Suprapubic skin (tissue), 4 donors: Measurements from ENCODE around the gene ZDHHC3. TPM values are rescaled to one million over a fixed set of nuclear protein-coding genes. Genes with fewer than 3 reads are reported as not detected.

Source experiments
- DNase-seq, 2 donors: peaks; one replicate each; pipeline ENCODE4 v3.0.0-alpha.2; 2019; ENCODE audit warnings: low spot score in 2 of 2
- H3K27ac ChIP-seq: fragments of 200-600 bp; sonication (generic); one replicate; pipeline ENCODE4 v1.5.1; 2019
- H3K27me3 ChIP-seq: fragments of 200-600 bp; sonication (generic); one replicate; pipeline ENCODE4 v1.5.1; 2019
- H3K36me3 ChIP-seq: fragments of 200-600 bp; sonication (generic); one replicate; pipeline ENCODE4 v1.5.1; 2019
- H3K4me1 ChIP-seq: fragments of 200-600 bp; sonication (generic); one replicate; pipeline ENCODE4 v1.5.1; 2019
- H3K4me3 ChIP-seq: fragments of 200-600 bp; sonication (generic); one replicate; pipeline ENCODE4 v1.5.1; 2019; ENCODE audit warnings: mild to moderate bottlenecking
- H3K9me3 ChIP-seq: fragments of 200-600 bp; sonication (generic); one replicate; pipeline ENCODE4 v1.5.1; 2019
- CTCF ChIP-seq, 2 donors: fragments of 200-600 bp in 1 of 2; fragments of 450-650 bp in 1 of 2; sonication (generic) in 1 of 2; IDR thresholded peaks; one replicate each; pipeline ENCODE4 v1.5.1; 2016 to 2019; ENCODE audit warnings: antibody characterized with exemption in 2 of 2, mild to moderate bottlenecking in 1 of 2, moderate library complexity in 1 of 2
- EP300 ChIP-seq: sonication (generic); formaldehyde crosslinking; IDR thresholded peaks from one replicate; pipeline ENCODE4 v1.6.1; 2017; ENCODE audit warnings: antibody characterized with exemption
- POLR2A ChIP-seq, 2 donors: fragments of 450-650 bp; IDR thresholded peaks; one replicate each; pipeline ENCODE4 v1.6.1; 2017; ENCODE audit warnings: antibody characterized with exemption in 2 of 2, mild to moderate bottlenecking in 2 of 2, moderate library complexity in 2 of 2
- POLR2AphosphoS5 ChIP-seq, 3 donors: sonication (generic); formaldehyde crosslinking; IDR thresholded peaks; one replicate each; pipeline ENCODE4 v1.6.1; 2017; ENCODE audit warnings: antibody characterized with exemption in 3 of 3
- whole genome bisulfite sequencing: methylation state at CpG from one replicate; pipeline ENCODE4 v1.1.5; 2018; 5-methylcytosine and 5-hydroxymethylcytosine counted together
- total RNA-seq, 4 donors: library from RNA; depleted of rRNA; stranded (reverse); fragments of >200 nt; gene quantifications; one replicate each; pipeline ENCODE4 v1.1.0, GENCODE V29; 2016

ZDHHC3 gene
- total RNA-seq, 4 donors from 2014 or later: 143 to 311 (median 175) TPM

DNA sequence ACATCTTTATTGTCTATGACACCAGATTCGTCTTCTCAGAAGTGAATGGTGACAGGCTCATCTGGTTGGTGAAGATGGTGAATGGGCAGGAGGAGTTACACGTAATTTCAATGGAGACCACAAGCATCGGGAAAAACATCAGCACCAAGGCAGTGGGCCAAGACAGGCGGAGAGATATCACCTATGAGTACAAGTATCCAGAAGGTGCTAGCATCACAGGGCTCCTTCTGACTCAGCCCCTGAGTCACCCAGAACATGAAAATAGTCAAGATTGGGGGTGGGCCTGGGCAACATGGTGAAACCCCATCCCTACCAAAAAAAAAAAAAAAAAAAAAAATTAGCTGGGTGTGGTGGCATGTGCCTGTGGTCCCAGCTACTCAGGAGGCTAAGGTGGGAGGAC lies 69.0 kb downstream of the ZDHHC3 start:
- TF ChIP-seq EP300 (no peak), POLR2AphosphoS5 (IDR thresholded peaks at IDR 0.05) (no peak), CTCF (IDR thresholded peaks at IDR 0.05) (no peak), POLR2A (IDR thresholded peaks at IDR 0.05) (no peak)
- no peaks in the 10 kb centered on the region for H3K4me1 ChIP-seq
- H3K27ac ChIP-seq: no peak overlapping the region
- H3K27me3 ChIP-seq: peaks cover 9% of the 10 kb centered on the region
- no peaks in the 10 kb centered on the region for H3K9me3 ChIP-seq
- H3K4me3 ChIP-seq: no peak overlapping the region
- DNase-seq: no peak
- no peaks in the 10 kb centered on the region for H3K36me3 ChIP-seq
- 67% methylated on average over 4 of the region's 4 CpGs for WGBS

DNA sequence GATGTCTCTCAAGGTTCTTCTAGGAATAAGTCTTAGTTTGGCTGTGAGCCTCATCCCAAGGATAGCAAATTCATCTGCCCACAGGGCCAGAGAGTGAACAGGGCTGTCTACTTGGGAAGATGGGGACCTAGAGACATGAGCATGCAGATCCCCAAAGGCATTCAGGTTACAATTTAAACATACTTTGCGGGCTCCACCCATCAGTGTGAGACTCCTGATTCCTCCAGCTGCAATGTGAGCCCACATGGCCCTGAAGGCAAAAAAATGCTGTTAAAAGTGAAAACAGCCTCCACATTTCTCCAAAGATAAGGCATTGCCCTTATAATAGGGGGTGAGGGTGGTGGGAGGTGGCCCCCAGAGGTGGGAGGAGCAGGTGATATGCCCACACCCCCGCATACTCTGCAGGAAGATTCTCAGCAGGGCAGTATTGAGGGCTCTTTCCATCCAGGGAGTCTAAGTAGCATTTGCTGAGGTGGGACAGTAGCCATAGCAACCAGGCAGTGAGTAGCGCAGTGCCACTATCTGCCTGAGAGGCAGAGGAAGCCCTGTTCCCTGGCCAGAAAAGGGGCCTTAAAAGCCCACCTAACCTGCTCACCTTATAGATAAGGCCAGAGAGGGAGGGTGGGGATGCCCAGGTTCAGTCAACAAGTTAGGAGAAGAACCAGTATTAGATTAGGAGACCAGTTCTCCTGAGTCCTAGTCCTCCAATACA lies 70.4 kb downstream of the ZDHHC3 start:
- no peak overlapping the region for H3K4me3 ChIP-seq
- H3K9me3 ChIP-seq: no peaks in the 10 kb centered on the region
- no peaks in the 10 kb centered on the region for H3K4me1 ChIP-seq
- DNase-seq: no peak
- TF ChIP-seq CTCF (IDR thresholded peaks at IDR 0.05) (no peak), EP300 (no peak), POLR2AphosphoS5 (IDR thresholded peaks at IDR 0.05) (no peak), POLR2A (IDR thresholded peaks at IDR 0.05) (no peak)
- H3K27me3 ChIP-seq: peaks cover 19% of the 10 kb centered on the region
- no peak overlapping the region for H3K27ac ChIP-seq
- 67% methylated on average over 3 of the region's 3 CpGs for WGBS
- H3K36me3 ChIP-seq: no peaks in the 10 kb centered on the region

- Histone ChIP-seq H3K27me3 (peaks cover 24% of the 10 kb centered on the region), H3K27ac (no peak overlapping the region), H3K4me1 (peaks cover 5% of the 10 kb centered on the region), H3K36me3 (no peaks in the 10 kb centered on the region), H3K9me3 (no peaks in the 10 kb centered on the region), H3K4me3 (no peak overlapping the region)
- no peak for DNase-seq
- WGBS: 69% methylated on average over 15 of the region's 15 CpGs
- TF ChIP-seq POLR2AphosphoS5 (IDR thresholded peaks at IDR 0.05) (no peak), POLR2A (IDR thresholded peaks at IDR 0.05) (no peak), CTCF (IDR thresholded peaks at IDR 0.05) (no peak), EP300 (no peak)
Measured at GRCh38 chr3:44903751-44904150, 72.2 kb downstream of the ZDHHC3 start.

DNA sequence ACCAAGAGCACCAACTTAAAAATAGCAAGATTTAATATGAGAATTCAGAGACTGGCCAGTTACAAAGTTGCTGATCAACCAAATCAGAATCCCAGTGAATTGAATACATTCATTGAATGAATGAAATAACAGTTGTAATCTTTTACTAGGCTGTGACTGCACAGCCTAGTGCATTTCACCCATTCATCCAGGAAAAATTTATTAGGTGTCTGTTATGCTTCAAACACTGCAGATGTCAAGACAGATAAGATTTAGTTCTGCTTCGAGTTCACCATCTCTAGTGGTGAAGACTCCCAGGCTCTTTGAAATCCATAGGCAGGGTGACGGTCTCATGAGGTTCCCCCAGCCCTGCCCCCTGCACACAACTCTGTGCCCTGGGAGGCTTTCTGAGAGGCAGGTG lies 72.7 kb downstream of the ZDHHC3 start:
- no peak overlapping the region for H3K4me3 ChIP-seq
- H3K27me3 ChIP-seq: peaks cover 24% of the 10 kb centered on the region
- no peaks in the 10 kb centered on the region for H3K9me3 ChIP-seq
- WGBS: 46% methylated on average over 2 of the region's 2 CpGs
- peaks cover 5% of the 10 kb centered on the region for H3K4me1 ChIP-seq
- TF ChIP-seq CTCF (IDR thresholded peaks at IDR 0.05) (no peak), POLR2A (IDR thresholded peaks at IDR 0.05) (no peak), EP300 (no peak), POLR2AphosphoS5 (IDR thresholded peaks at IDR 0.05) (no peak)
- no peak for DNase-seq
- H3K27ac ChIP-seq: no peak overlapping the region
- H3K36me3 ChIP-seq: no peaks in the 10 kb centered on the region

DNA sequence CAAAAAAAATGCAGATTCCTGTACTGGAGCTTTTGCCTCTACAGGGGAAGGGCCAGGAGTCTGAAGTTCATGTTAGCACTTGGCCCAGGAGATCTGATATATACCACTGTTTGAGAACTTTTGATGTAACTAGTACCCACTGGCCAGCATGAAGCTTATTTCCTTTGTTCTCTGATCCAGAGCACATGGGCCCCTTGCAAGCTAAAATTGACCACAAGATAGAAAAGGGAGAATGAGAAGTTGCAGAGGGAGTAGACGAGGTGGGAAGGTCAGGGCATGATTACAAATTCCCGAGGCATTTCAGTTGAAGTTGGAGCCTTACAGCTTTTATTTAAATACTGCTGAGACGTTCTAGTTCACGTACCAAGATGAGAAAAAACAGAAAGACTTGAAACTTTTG lies 73.3 kb downstream of the ZDHHC3 start:
- H3K4me3 ChIP-seq: no peak overlapping the region
- no peak overlapping the region for H3K27ac ChIP-seq
- peaks cover 5% of the 10 kb centered on the region for H3K4me1 ChIP-seq
- H3K9me3 ChIP-seq: no peaks in the 10 kb centered on the region
- peaks cover 24% of the 10 kb centered on the region for H3K27me3 ChIP-seq
- no peaks in the 10 kb centered on the region for H3K36me3 ChIP-seq
- WGBS: 60% methylated on average over 4 of the region's 4 CpGs
- no peak for DNase-seq
- no peak for TF ChIP-seq POLR2AphosphoS5 (IDR thresholded peaks at IDR 0.05)
- TF ChIP-seq POLR2A (IDR thresholded peaks at IDR 0.05): no peak
- no peak for TF ChIP-seq CTCF (IDR thresholded peaks at IDR 0.05)
- no peak for TF ChIP-seq EP300
